Astrocyte of the cerebellum (primary cell): ENCODE results near the gene AHNAK2.
A peak's percentile ranks its signal among the peaks of the same experiment; 100 is the strongest.

Experiments used
- DNase-seq: peaks from one replicate; pipeline ENCODE4 v3.0.0-alpha.2; 2011; ENCODE audit warnings: low read depth
- H3K4me3 ChIP-seq: 2 replicates; pipeline ENCODE4 v1.5.1; 2011; ENCODE audit warnings: mild to moderate bottlenecking, low read depth, low read length, moderate library complexity
- CTCF ChIP-seq: IDR thresholded peaks from 2 replicates; pipeline ENCODE4 v1.5.1; 2012; ENCODE audit warnings: low read length, low read depth, moderate library complexity, mild to moderate bottlenecking; ENCODE audit errors: missing control alignments
- in situ Hi-C: cut with HindIII; loops from 2 replicates; pipeline ENCODE4 v1.10.0; 2017; ENCODE audit warnings: low sequenced_read_pairs

Gene AHNAK2

GRCh38 chr14:104981699-104982541 lies 3.7 kb upstream of the AHNAK2 start:
- no peak overlapping the region for H3K4me3 ChIP-seq
- in situ Hi-C loops, result no loop called here
- no peak for TF ChIP-seq CTCF
- no peak for DNase-seq

GRCh38 chr14:104980611-104981531 lies 2.7 kb upstream of the AHNAK2 start:
- in situ Hi-C loops, result no loop called here
- DNase-seq, result no peak
- no peak overlapping the region for H3K4me3 ChIP-seq
- no peak for TF ChIP-seq CTCF

GRCh38 chr14:104979758-104980610 lies 1.8 kb upstream of the AHNAK2 start:
- DNase-seq, result no peak
- no peak overlapping the region for H3K4me3 ChIP-seq
- no peak for TF ChIP-seq CTCF
- in situ Hi-C loops, result no loop called here

GRCh38 chr14:104978746-104979691 lies 845 bp upstream of the AHNAK2 start:
- TF ChIP-seq CTCF, result no peak
- peak overlapping the region; percentile 30 for H3K4me3 ChIP-seq
- no peak for DNase-seq
- in situ Hi-C loops, result no loop called here

- DNase-seq, result no peak
- TF ChIP-seq CTCF, result no peak
- in situ Hi-C loops, result no loop called here
- H3K4me3 ChIP-seq, result peak overlapping the region; percentile 47
These were observed 1.0 kb downstream of the AHNAK2 start for GRCh38 chr14:104977008-104977680.
